Ramos (cell line): ENCODE data around the gene DDX27.

ENCODE experiments used
- in situ Hi-C: fragments of 300-500 bp; cut with MboI; formaldehyde crosslinking; loops from one replicate; pipeline ENCODE4 v1.14.3; 2022; ENCODE audit warnings: low sequenced_read_pairs; ENCODE audit not compliant: unreplicated experiment

DDX27 gene

GRCh38 chr20:49275216-49275615, 56.0 kb downstream of the DDX27 start:
- in situ Hi-C loops, result no loop called here

GRCh38 chr20:49275636-49276035, 56.4 kb downstream of the DDX27 start:
- in situ Hi-C loops, result no loop called here

GRCh38 chr20:49276161-49276960, 57.1 kb downstream of the DDX27 start:
- in situ Hi-C loops, result no loop called here

GRCh38 chr20:49276961-49277785, 58.0 kb downstream of the DDX27 start:
- in situ Hi-C loops, result no loop called here

GRCh38 chr20:49277786-49278035, 58.5 kb downstream of the DDX27 start:
- in situ Hi-C loops, result no loop called here

- in situ Hi-C loops, result no loop called here
Observed at GRCh38 chr20:49278036-49278817, 59.0 kb downstream of the DDX27 start, which contains the start of gene ZNFX1. ZNFX1 (minus strand) TSS chr20:49278057; CDS start chr20:49275839, 2,218 bp downstream.

- in situ Hi-C loops, result no loop called here
Observed at GRCh38 chr20:49278818-49279676, 59.8 kb downstream of the DDX27 start.

GRCh38 chr20:49279677-49280462, 60.7 kb downstream of the DDX27 start:
- in situ Hi-C loops, result no loop called here

GRCh38 chr20:49280463-49281058, 61.3 kb downstream of the DDX27 start:
- in situ Hi-C loops, result no loop called here

- in situ Hi-C loops, result no loop called here
Observed at GRCh38 chr20:49281059-49281912, 62.1 kb downstream of the DDX27 start.

- in situ Hi-C loops, result no loop called here
Observed at GRCh38 chr20:49281913-49282467, 62.8 kb downstream of the DDX27 start.

GRCh38 chr20:49282584-49283171, 63.5 kb downstream of the DDX27 start:
- in situ Hi-C loops, result no loop called here

GRCh38 chr20:49283176-49283702, 64.0 kb downstream of the DDX27 start:
- in situ Hi-C loops, result no loop called here

- in situ Hi-C loops, result no loop called here
Observed at GRCh38 chr20:49283703-49284625, 64.7 kb downstream of the DDX27 start.

- in situ Hi-C loops, result no loop called here
Observed at GRCh38 chr20:49284818-49285217, 65.6 kb downstream of the DDX27 start.

GRCh38 chr20:49285233-49285668, 66.0 kb downstream of the DDX27 start:
- in situ Hi-C loops, result no loop called here
